H1 (cell line): ENCODE measurements around the gene C20orf96.

Experiments
- CBX8 ChIP-seq: fragments of 300-800, 300-1000 bp; sonication (generic); IDR thresholded peaks from 2 replicates; pipeline ENCODE4 v1.7.1; 2016; ENCODE audit warnings: low read depth, low read length, borderline replicate concordance
- CTBP2 ChIP-seq: IDR thresholded peaks from 2 replicates; pipeline ENCODE4 v1.7.0; 2011; ENCODE audit warnings: borderline replicate concordance, mild to moderate bottlenecking, moderate library complexity, mixed read lengths, low read length; ENCODE audit not compliant: insufficient read depth, insufficient read length
- EGR1 ChIP-seq: IDR thresholded peaks from 2 replicates; pipeline ENCODE4 v1.6.1; 2011; ENCODE audit warnings: low read depth, low read length, borderline replicate concordance
- EZH2 ChIP-seq: fragments of 200-600 bp; sonication (generic); IDR thresholded peaks from 2 replicates; pipeline ENCODE4 v1.7.1; 2012; ENCODE audit warnings: low read depth, mild to moderate bottlenecking, moderate library complexity, low read length, inconsistent platforms; ENCODE audit not compliant: severe bottlenecking
- KDM1A ChIP-seq: fragments of 200-600, 300-600 bp; sonication (generic); IDR thresholded peaks from 2 replicates; pipeline ENCODE4 v1.7.1; 2016; ENCODE audit warnings: mild to moderate bottlenecking, low read length, borderline replicate concordance
- POLR2A ChIP-seq, 2 experiments: IDR thresholded peaks; 1 replicate in 1 of 2; 2 replicates in 1 of 2; pipeline ENCODE4 v1.6.1; 2011; ENCODE audit warnings: low read depth in 2 of 2, low read length in 2 of 2, mild to moderate bottlenecking in 2 of 2; ENCODE audit errors: control extremely low read depth in 1 of 2
- SIN3A ChIP-seq, 2 experiments: IDR thresholded peaks in 1 of 2; conservative IDR thresholded peaks in 1 of 2; 2 replicates each; pipeline ENCODE4 v1.6.1; 2011 to 2012; ENCODE audit warnings: low read length in 2 of 2, improper control_type of control experiment in 1 of 2, low read depth in 1 of 2, mild to moderate bottlenecking in 1 of 2
- TF ChIP-seq, protein P1 (sequence below), 3 experiments: IDR thresholded peaks; 1 replicate in 2 of 3; 2 replicates in 1 of 3; pipeline versions ENCODE4 v1.5.1 to v1.6.1; 2011; ENCODE audit warnings: low read length in 3 of 3, mild to moderate bottlenecking in 3 of 3, inconsistent platforms in 2 of 3, low read depth in 1 of 3, moderate library complexity in 1 of 3; ENCODE audit not compliant: insufficient read depth in 1 of 3; ENCODE audit errors: control extremely low read depth in 1 of 3
- TF ChIP-seq, protein P2 (sequence below): IDR thresholded peaks from 2 replicates; pipeline ENCODE4 v1.6.1; 2011; ENCODE audit warnings: low read depth, mild to moderate bottlenecking, low read length; ENCODE audit not compliant: insufficient read depth

DNA sequence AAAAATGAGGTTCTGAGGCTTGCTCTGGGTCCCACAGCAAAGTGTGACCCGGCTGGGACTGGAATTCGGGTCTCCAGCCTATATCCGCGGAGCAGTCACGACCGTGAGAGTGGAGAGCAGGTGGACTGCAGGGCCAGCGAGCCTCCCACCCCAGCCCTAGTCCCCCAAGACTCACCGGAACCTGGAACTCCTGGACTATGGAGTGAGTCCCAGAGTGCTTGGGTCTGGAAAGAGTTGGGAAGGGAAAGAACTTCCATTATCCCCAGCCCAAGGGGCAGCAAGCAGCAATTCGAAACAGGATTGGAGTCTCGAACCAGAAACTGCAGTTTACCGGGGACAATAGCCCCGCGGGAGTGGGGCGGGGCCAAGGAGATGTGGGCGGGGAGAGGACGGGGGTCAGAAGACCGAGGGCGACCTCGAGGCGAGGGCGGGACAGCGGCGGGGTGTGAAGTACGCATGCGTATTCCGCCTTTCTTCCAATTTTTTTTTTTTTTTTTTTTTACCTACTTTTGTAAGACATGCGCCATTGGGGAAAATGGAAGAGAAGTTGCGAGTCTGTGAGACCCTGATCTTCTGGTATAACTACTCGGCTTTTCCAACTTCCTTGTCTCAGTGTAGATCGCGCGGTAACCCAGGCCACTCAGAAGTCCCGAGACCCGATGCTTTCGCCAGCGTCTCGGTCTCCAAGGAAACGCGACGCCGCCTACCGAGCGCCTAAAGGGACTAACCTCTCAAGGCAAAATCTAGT, at the start of gene C20orf96:
- TF ChIP-seq, protein P1, sequence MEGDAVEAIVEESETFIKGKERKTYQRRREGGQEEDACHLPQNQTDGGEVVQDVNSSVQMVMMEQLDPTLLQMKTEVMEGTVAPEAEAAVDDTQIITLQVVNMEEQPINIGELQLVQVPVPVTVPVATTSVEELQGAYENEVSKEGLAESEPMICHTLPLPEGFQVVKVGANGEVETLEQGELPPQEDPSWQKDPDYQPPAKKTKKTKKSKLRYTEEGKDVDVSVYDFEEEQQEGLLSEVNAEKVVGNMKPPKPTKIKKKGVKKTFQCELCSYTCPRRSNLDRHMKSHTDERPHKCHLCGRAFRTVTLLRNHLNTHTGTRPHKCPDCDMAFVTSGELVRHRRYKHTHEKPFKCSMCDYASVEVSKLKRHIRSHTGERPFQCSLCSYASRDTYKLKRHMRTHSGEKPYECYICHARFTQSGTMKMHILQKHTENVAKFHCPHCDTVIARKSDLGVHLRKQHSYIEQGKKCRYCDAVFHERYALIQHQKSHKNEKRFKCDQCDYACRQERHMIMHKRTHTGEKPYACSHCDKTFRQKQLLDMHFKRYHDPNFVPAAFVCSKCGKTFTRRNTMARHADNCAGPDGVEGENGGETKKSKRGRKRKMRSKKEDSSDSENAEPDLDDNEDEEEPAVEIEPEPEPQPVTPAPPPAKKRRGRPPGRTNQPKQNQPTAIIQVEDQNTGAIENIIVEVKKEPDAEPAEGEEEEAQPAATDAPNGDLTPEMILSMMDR (IDR thresholded peaks at IDR 0.05; ENCODE audit: control extremely low read depth in 1 of 3, insufficient read depth in 1 of 3, low read depth in 1 of 3, low read length in 3 of 3): peak in 1 of 3 experiments; percentile 38; a peak in 1 of 4 replicates
- TF ChIP-seq CTBP2: no peak
- peak; percentile 87 to 99; a peak in 3 of 4 replicates for TF ChIP-seq SIN3A (conservative IDR thresholded peaks at IDR 0.05 in 1 of 2, IDR thresholded peaks at IDR 0.05 in 1 of 2; ENCODE audit: low read depth in 1 of 2, low read length in 2 of 2)
- TF ChIP-seq EZH2: no peak
- no peak for TF ChIP-seq CBX8
- TF ChIP-seq, protein P2, sequence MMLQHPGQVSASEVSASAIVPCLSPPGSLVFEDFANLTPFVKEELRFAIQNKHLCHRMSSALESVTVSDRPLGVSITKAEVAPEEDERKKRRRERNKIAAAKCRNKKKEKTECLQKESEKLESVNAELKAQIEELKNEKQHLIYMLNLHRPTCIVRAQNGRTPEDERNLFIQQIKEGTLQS: no peak
- TF ChIP-seq POLR2A (IDR thresholded peaks at IDR 0.05; ENCODE audit: control extremely low read depth in 1 of 2, low read depth in 2 of 2, low read length in 2 of 2): peak in 1 of 2 experiments; percentile 46; a peak in 1 of 3 replicates
- TF ChIP-seq KDM1A: no peak
- no peak for TF ChIP-seq EGR1
